Measurements from ENCODE around the gene PRDM11. TPM values are rescaled to one million over a fixed set of nuclear protein-coding genes. Genes with fewer than 3 reads are reported as not detected.

Gene PRDM11
- total RNA-seq, 1 donor from 2014 or later: 36.5 TPM

- TF ChIP-seq CTCF (IDR thresholded peaks at IDR 0.05): no peak
- H3K36me3 ChIP-seq: no peaks in the 10 kb centered on the region
- intact Hi-C loops (cut with DNase I): no loop called here
- no peaks in the 10 kb centered on the region for H3K27me3 ChIP-seq
- H3K4me1 ChIP-seq: peaks cover 21 to 52% of the 10 kb centered on the region in 2 donors
- H3K9me3 ChIP-seq: no peaks in the 10 kb centered on the region
- DNase-seq (ENCODE audit: low spot score in 2 of 2): no peak
- H3K27ac ChIP-seq: peak overlapping the region in 1 of 2 donors; percentile 87
- H3K4me3 ChIP-seq: no peak overlapping the region
Observed at GRCh38 chr11:45165386-45165785, 18.9 kb downstream of the PRDM11 start.

GRCh38 chr11:45165806-45166603 lies 19.6 kb downstream of the PRDM11 start:
- H3K9me3 ChIP-seq: no peaks in the 10 kb centered on the region
- H3K27ac ChIP-seq: no peak overlapping the region
- DNase-seq (ENCODE audit: low spot score in 2 of 2): no peak
- H3K4me1 ChIP-seq: peaks cover 21 to 47% of the 10 kb centered on the region in 2 donors
- no peak for TF ChIP-seq CTCF (IDR thresholded peaks at IDR 0.05)
- H3K36me3 ChIP-seq: no peaks in the 10 kb centered on the region
- intact Hi-C loops (cut with DNase I): loop anchor here (1.0 kb wide), 1 partner anchor 11 kb away; no protein-coding TSS in a partner anchor
- no peaks in the 10 kb centered on the region for H3K27me3 ChIP-seq
- H3K4me3 ChIP-seq: no peak overlapping the region

- H3K9me3 ChIP-seq: no peaks in the 10 kb centered on the region
- no peaks in the 10 kb centered on the region for H3K36me3 ChIP-seq
- H3K4me3 ChIP-seq: no peak overlapping the region
- no peak for TF ChIP-seq CTCF (IDR thresholded peaks at IDR 0.05)
- intact Hi-C loops (cut with DNase I): loop anchor here (1.0 kb wide), 1 partner anchor 11 kb away; no protein-coding TSS in a partner anchor
- H3K27me3 ChIP-seq: no peaks in the 10 kb centered on the region
- no peak overlapping the region for H3K27ac ChIP-seq
- no peak for DNase-seq (ENCODE audit: low spot score in 2 of 2)
- H3K4me1 ChIP-seq: peaks cover 18 to 41% of the 10 kb centered on the region in 2 donors
Observed at GRCh38 chr11:45166604-45166897, 20.1 kb downstream of the PRDM11 start.

- peaks cover 13 to 36% of the 10 kb centered on the region in 2 donors for H3K4me1 ChIP-seq
- H3K27me3 ChIP-seq: no peaks in the 10 kb centered on the region
- DNase-seq (ENCODE audit: low spot score in 2 of 2): no peak
- no peak overlapping the region for H3K27ac ChIP-seq
- no peaks in the 10 kb centered on the region for H3K9me3 ChIP-seq
- intact Hi-C loops (cut with DNase I): no loop called here
- no peak for TF ChIP-seq CTCF (IDR thresholded peaks at IDR 0.05)
- H3K4me3 ChIP-seq: no peak overlapping the region
- H3K36me3 ChIP-seq: no peaks in the 10 kb centered on the region
Observed at GRCh38 chr11:45167283-45167682, 20.8 kb downstream of the PRDM11 start.

- Histone ChIP-seq H3K27me3 (no peaks in the 10 kb centered on the region), H3K27ac (no peak overlapping the region), H3K36me3 (no peaks in the 10 kb centered on the region), H3K9me3 (no peaks in the 10 kb centered on the region), H3K4me3 (no peak overlapping the region), H3K4me1 (peaks cover 10 to 23% of the 10 kb centered on the region in 2 donors)
- no peak for DNase-seq (ENCODE audit: low spot score in 2 of 2)
- TF ChIP-seq CTCF (IDR thresholded peaks at IDR 0.05): no peak
- intact Hi-C loops (cut with DNase I): no loop called here
Observed at GRCh38 chr11:45168366-45169130, 22.1 kb downstream of the PRDM11 start.
